Activated CD8-positive, alpha-beta T cell treated with anti-CD3 and anti-CD28 coated beads for 36 hours (primary cell): ENCODE results near the gene PHF14. TPM values are rescaled to one million over a fixed set of nuclear protein-coding genes. Genes with fewer than 3 reads are reported as not detected.

Source experiments
- ATAC-seq: fragments of 200-7000 bp; cut with Tn5 transposase; one replicate; pipeline ENCODE4 v1.10.0; 2021; ENCODE audit warnings: mild to moderate bottlenecking, moderate library complexity
- CTCF ChIA-PET: fragments of 350-600 bp; sonication (Branson Sonifier 250); formaldehyde crosslinking; loops from one replicate; lab custom pipeline; 2021; ENCODE audit warnings: antibody characterized with exemption; lab: Charles Lee
- POLR2A ChIA-PET: fragments of 350-600 bp; sonication (Branson Sonifier 250); formaldehyde crosslinking; loops from one replicate; lab custom pipeline; 2021; ENCODE audit warnings: antibody characterized with exemption; lab: Charles Lee
- DNase-seq: peaks from one replicate; pipeline ENCODE4 v3.0.0-alpha.2; 2020
- H3K27ac Mint-ChIP-seq: one replicate; pipeline ENCODE4 v1.8.0; 2021; ENCODE audit warnings: mild to moderate bottlenecking, mixed read lengths
- H3K27me3 Mint-ChIP-seq: one replicate; pipeline ENCODE4 v1.8.0; 2021; ENCODE audit warnings: mixed read lengths
- H3K36me3 Mint-ChIP-seq: one replicate; pipeline ENCODE4 v1.8.0; 2021; ENCODE audit warnings: low read depth, mixed read lengths
- H3K4me1 Mint-ChIP-seq: one replicate; pipeline ENCODE4 v1.8.0; 2021; ENCODE audit warnings: low read depth, mixed read lengths
- H3K4me3 Mint-ChIP-seq: one replicate; pipeline ENCODE4 v1.8.0; 2021; ENCODE audit warnings: mild to moderate bottlenecking, moderate library complexity, mixed read lengths
- H3K9me3 Mint-ChIP-seq: one replicate; pipeline ENCODE4 v1.8.0; 2021; ENCODE audit warnings: mixed read lengths
- CTCF ChIP-seq: fragments of 200-600 bp; IDR thresholded peaks from one replicate; pipeline ENCODE4 v1.8.0; 2022; ENCODE audit warnings: antibody characterized with exemption, mild to moderate bottlenecking
- intact Hi-C: fragments of 100-400 bp; cut with micrococcal nuclease; formaldehyde crosslinking; loops from one replicate; pipeline ENCODE4 v1.10.0; 2022
- total RNA-seq, 2 experiments: library from RNA; stranded (reverse); gene quantifications; one replicate each; pipeline ENCODE4 v1.2.3, GENCODE V29; 2021

The PHF14 gene
- total RNA-seq, 2 experiments from 2014 or later, result 36.7 to 38.7 TPM

- Mint-ChIP-seq H3K36me3 (no peaks in the 10 kb centered on the region), H3K27ac (no peak overlapping the region), H3K4me1 (no peaks in the 10 kb centered on the region), H3K27me3 (peaks cover 5% of the 10 kb centered on the region), H3K4me3 (no peak overlapping the region), H3K9me3 (no peaks in the 10 kb centered on the region)
- TF ChIP-seq CTCF, result no peak
- ChIA-PET CTCF (no interaction called here), POLR2A (interaction anchor here (1.2 kb wide), 1 partner anchor 9 kb away, joined by 4 read pairs; no protein-coding TSS in a partner anchor)
- DNase-seq, result no peak
- intact Hi-C loops, result no loop called here
- ATAC-seq, result no peak
Measured at GRCh38 chr7:11217848-11218565, 244.3 kb downstream of the PHF14 start.
